Left lobe of liver (tissue), 2 donors: ENCODE measurements around the gene CMTM3. TPM values are rescaled to one million over a fixed set of nuclear protein-coding genes. Genes with fewer than 3 reads are reported as not detected.
"Not testable (repeated sequence)": the region's sequence is repeated elsewhere in the genome, so short reads cannot be mapped to it uniquely, and the experiment has no call there.

Source experiments
- ATAC-seq: fragments of 200-7000 bp; cut with Tn5 transposase; one replicate; pipeline ENCODE4 v1.9.1; 2020; ENCODE audit warnings: mild to moderate bottlenecking, moderate library complexity
- DNase-seq: peaks from one replicate; pipeline ENCODE4 v3.0.0-alpha.2; 2020; ENCODE audit warnings: low spot score
- total RNA-seq: library from RNA; stranded (reverse); gene quantifications from one replicate; pipeline ENCODE4 v1.2.1, GENCODE V29; 2021
- donor health status: DM: no; HTN: no; CAD: no; lungs with moderate emphysema.
- donor health status: DM: no; HTN: yes; CAD: no.

The CMTM3 gene
- total RNA-seq, 1 donor from 2014 or later = 2.0 TPM

DNA sequence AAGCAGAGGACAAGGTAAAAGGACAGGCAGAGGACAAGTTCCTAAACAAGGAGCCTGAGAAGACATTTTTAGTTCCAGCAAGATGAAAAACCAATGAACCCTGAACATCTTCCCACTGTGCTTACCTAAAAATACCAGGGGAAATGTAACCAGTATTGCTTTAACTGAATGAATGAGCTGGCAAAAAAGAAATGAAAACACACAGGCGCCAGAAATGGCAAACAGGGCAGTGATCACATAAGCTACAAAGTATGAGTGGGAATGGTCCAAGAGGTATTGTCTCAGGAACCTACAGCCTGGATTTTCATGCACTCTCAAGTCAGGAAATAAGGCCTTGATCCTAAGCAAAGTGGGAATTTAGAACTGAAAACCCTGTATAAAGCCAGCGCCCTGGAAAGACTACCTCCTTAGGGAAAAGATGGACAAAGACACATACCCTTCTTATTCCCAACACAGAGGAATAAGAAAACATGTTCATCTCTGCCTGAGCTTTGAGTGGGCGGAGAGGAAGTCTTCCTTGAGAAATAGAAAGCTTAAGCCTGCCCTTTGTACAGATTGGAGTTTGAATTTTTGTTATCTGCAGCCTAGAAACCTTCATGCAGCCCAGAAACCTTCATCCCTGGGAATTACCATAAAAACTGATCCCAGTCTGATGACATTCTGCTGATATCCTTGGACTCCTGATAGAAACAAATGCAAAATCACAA, 23.1 kb upstream of the CMTM3 start:
- DNase-seq = no peak
- ATAC-seq = no peak

DNA sequence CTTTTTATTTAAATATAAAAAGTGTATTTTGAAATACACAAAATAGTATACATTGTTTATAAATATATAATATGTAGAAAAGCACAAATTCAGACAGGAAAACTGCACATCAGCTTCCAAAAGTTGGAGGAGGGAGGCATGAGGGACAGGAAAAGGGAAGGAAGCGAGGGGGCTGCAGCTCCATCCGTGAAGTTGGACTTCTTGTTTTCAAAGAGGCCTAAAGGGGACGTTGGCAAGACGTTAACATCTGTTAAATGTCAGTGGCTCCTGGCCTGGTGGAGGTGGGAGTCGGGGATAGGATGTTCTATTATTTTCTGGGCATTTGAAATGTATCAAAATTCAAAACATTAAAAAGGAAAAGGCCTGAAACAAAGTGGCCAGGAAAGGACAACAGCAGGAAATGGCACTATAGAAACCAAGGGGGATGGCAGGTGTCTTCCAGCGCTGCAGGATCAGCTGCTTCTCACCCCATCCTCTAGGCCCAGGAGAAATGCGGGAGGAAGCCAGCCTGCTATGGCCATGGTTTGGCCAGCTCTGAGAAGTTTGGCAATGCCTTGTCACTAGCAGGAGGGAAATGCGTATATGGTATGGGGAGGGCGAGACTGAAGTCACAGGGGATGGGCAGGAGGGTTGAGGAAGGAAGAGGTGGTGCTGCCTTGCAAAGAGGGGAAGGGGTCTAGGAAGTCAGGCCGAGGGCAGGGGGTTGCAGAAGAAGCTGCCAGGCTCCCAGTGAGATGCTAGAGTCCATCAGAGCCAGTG, 18.8 kb upstream of the CMTM3 start:
- DNase-seq = no peak
- ATAC-seq = peak; percentile 25

DNA sequence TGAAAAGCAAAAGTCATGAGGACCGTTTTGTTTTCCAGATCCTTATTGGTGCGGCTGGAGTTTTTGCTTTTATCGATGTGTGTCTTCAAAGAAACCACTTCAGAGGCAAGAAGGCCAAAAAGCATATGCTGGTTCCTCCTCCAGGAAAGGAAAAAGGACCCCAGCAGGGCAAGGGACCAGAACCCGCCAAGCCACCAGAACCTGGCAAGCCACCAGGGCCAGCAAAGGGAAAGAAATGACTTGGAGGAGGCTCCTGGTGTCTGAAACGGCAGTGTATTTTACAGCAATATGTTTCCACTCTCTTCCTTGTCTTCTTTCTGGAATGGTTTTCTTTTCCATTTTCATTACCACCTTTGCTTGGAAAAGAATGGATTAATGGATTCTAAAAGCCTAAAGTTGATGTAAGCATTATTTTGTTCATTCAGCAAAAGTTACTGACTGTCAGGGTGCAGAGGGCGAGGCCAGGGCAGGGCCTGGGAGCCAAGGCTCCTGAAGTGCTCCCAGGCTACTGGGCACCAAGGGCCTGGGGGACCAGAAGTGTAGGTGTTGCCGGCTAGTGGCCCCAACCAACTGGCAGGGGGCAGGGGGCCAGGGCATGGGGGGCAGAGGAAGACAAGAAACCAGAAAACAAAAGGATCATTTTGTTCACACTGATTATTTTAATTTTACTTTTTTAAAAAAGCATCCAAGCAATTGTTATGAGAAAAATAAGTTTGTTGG, 16.5 kb upstream of the CMTM3 start:
- ATAC-seq = no peak

DNA sequence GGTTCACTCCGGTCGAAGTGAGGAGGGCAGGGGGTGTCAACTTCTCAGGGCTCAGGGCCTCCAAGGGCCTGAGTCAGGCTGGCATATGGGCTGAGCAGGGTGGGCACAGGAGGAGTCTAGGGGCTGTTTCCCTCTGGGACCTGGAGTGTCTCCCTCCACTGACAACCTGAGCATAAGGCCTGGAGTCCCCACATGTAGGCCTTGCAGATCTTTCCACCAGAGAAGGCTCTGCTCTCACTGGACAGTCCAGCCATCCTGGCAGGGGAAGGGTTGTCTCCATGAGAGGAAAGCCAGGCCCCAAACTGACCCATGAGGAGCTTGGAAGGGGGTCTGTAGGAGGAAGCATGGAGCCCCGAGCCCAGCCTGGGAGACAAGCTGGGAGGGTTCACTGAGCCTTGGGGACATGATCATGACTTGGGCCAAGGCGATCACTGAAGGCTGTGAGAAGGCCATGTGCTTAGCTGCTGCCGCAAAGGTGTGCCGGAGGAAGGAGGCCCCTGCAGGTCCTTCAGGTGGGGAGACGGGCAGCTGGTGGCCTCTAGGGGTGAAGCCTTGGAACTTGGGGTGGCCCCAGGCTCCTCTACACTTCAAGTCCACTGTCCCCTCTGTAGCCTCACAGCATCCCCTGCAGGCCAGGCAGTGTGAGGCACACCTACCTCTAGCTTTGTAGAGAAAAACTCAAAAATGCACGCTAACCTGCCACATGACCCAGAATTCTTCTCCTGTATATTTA, 15.4 kb upstream of the CMTM3 start:
- ATAC-seq (peak; percentile 76), DNase-seq (no peak)

More for the DNA sequence above, 16.5 kb upstream of the CMTM3 start:
- no peak for DNase-seq

DNA sequence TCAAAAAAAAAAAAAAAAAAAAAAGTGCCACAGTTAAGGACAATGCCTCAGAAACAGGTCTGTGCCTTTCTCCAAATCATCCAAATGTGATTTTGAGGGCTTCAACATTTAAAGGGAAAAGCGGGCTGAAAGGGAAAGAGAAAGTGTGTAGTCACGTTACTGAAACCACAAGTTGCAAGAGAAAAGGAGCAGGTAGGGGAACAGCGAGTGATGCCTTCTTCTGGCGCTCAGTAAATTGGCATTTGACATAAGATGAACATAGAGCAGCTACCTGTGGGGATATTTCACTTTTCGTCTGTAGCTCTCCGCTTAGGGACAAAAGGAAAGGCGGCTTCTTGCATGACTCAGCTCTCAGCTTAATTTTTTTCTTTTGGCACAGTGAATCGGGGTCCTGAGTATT, 14.2 kb upstream of the CMTM3 start:
- no peak for ATAC-seq

DNA sequence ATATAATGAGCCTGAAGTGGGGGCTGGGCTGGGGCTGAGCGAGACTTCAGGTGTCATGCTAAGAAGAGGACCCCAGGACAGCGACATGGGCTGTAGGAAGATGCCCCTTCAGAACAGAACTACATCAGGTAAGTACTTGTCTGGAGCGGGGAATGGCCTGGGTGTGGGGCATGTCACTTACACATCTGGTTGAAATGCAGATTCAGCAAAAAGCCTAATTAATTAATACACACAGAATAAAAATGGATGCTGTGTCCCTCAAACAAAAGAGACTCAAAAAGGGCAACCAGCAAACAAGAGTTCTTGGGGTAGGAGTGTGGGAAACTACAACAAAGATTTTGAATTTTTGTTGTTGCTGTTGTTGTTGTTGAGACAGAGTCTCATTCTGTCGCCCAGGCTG, 13.5 kb upstream of the CMTM3 start:
- ATAC-seq (no peak), DNase-seq (no peak)

More for the DNA sequence above, 14.2 kb upstream of the CMTM3 start:
- no peak for DNase-seq

DNA sequence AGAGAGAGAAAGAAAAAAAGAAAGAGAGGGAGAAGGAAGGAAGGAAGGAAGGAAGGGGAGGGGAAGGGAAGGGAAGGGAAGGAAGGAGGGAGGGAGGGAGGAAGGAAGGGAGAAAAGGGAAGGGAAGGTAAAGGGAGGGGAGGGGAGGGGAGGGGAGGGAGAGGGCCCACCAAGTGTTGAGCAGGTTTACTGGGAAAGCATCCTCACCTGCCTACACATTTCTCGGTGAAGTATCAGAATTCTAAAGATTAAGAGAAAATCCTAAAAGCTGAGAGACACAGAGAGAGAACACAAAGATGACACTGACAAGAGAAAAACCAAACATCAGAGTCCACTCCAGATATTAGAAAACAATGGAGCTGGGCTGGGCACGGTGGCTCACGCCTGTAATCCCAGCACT, 12.3 kb upstream of the CMTM3 start:
- ATAC-seq (no peak), DNase-seq (no peak)

DNA sequence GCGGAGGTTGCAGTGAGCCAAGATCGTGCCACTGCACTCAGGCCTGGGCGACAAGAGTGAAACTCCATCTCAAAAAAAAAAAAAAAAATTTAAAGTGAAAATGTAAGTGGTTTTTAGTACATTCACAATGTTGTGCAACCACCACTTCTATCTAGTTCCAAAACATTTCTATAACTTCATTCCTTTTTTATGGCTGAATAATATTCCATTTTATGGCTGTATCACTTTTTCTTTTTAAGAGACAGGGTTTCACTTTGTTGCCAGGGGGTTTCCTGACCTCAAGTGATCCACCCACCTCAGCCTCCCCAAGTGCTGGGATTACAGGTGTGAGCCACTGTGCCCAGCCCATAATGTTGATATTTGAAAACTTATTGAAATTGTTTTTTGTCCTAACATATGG, 11.7 kb upstream of the CMTM3 start:
- ATAC-seq (no peak), DNase-seq (no peak)

DNA sequence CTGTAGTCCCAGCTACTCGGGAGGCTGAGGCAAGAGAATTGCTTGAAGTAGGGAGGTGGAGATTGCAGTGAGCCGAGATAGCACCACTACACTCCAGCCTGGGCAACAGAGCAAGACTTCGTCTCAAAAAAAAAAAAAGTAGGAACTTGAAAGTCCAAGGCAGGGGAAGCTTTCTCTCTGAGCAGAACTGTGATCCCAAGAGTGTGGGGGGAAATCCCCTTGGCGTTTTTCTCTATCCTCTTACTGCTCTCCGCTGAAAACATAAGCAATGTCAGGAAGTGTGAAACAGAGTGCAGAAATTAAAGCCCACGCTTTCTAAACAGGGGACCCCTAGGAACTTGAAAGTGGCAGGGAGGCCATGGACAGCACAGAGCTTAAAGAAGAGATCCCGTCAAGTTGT, 9.8 kb upstream of the CMTM3 start:
- ATAC-seq = no peak
- DNase-seq = no peak

DNA sequence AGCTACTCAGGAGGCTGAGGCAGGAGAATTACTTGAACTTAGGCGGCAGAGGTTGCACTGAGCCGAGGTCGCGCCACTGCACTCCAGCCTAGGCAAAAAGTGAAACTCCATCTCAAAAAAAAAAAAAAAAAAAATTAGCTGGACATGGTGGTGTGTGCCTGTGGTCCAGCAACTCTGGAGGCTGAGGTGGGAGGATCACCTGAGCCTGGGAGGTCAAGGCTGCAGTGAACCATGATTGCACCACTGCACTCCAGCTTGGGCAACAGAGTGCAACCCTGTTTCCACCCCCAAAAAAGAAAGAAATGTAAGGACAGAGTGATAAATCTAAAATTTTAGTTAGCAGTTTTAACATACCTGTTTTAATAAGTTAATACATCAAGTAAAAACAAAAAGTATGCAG, 7.9 kb upstream of the CMTM3 start:
- ATAC-seq = not testable (repeated sequence)

DNA sequence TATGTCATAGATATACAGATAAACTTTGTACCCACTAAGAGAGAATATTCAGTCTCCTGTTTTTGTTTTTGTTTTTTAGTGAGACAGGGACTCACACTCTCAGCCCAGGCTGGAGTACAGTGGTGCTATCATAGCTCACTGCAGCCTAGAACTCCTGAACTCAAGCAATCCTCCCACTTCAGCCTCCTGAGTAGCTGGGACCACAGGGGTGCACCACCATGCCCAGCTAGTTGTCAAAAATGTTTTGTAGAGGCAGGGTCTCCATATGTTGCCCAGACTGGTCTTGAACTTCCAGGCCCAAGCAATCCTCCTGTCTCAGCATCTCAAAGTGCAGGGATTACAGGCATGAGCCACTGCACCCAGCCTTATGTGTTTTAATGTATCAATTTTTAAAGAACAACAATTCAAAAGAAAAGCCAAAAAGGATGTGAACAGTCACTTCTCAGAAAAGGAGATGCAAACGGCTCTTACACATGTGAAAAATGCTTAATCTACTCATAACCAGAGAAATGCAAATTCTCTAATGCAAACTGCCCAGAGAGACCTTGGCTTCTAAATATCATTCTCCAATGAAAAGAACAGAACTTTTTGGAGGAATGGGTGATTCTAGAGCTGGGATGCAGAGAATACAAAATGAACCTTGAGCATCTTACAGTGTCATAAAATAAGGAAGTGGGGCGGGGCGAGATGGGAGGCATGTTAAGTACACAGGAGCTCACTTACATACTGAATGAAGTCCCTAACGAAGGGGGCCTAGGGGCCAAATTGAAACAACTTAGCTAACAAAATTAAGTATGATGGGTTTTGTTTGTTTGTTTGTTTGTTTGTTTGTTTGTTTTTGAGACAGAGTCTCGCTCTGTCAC, 7.3 kb upstream of the CMTM3 start:
- no peak for ATAC-seq
- DNase-seq = no peak

More for the DNA sequence above, 7.9 kb upstream of the CMTM3 start:
- DNase-seq = not testable (repeated sequence)

DNA sequence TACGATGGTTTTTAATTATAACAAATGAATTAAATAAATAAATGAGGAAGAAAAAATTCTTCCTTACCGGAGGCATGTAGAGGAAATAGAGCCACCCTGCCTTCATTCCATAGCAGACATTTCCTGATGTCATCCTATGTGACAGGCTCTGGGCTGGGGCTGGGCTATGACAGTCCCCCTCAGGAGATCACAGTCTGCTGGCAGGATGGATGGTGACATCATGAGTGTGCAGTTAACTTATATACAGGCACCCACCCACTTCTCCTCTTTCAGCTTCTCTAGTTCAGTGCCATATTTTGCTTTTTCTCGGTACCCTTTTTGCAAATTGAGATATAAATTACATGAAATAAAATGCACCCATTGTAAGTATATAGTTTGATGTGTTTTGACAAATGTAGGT, 6.4 kb upstream of the CMTM3 start:
- ATAC-seq (no peak), DNase-seq (no peak)

DNA sequence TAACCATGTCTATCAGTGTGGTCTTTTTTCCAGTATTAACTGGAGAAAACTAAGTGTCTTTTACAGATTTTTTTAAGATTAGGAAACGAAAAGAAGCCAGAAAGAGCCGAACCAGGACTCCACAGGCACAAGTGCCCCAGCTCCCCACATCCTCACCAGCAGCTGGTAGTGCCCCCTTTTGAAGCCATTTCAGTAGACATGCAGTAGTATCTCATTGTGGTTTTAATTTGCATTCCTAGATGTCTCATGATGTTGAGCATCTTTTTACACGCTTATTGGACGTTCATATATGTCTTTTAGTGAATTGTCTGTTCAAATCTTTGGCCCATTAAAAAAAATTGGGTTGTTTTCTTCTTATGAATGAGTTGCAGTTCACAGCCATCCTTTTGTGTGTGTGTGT, 4.8 kb upstream of the CMTM3 start:
- no peak for ATAC-seq
- no peak for DNase-seq

DNA sequence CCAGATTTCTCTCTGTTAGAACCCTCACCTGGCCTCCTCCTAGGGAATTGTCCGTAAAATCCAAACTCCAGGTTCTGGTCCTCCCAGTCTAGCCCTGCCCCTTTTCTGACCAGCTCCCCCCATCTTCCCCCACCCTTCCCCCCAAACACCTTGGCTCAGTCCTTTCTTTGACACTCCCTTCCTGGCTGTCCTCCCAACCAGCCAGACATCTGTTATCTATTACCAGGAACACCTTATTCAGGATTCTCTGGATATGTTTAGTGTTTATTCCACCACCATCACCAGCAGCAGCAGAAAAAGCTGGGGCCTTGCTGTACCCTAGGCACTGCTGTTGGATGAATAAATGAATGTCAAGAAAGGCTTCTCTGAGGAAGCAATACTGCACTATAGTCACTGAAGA, 4.0 kb upstream of the CMTM3 start:
- ATAC-seq = no peak
- DNase-seq = no peak

DNA sequence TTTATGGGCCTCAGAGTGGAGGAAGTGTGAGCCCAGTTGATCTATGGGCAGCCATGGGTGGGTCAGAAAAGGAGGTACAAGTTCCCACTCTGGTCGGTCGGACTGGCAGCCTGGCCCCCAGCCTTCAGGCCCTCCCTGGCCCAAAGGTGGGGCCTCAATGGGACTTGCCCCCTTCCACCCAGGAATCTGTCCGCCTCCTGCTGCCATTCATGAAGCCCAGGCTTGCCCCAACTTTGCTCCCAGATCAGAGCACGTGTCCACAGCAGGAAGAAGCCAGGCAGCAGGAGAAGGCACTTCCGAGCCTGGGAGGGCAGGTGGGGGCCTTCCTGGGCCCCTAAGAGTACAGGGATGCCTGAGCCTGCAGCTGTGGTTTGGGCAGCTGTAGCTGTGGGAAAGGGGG, 3.0 kb upstream of the CMTM3 start:
- no peak for ATAC-seq
- DNase-seq = no peak

DNA sequence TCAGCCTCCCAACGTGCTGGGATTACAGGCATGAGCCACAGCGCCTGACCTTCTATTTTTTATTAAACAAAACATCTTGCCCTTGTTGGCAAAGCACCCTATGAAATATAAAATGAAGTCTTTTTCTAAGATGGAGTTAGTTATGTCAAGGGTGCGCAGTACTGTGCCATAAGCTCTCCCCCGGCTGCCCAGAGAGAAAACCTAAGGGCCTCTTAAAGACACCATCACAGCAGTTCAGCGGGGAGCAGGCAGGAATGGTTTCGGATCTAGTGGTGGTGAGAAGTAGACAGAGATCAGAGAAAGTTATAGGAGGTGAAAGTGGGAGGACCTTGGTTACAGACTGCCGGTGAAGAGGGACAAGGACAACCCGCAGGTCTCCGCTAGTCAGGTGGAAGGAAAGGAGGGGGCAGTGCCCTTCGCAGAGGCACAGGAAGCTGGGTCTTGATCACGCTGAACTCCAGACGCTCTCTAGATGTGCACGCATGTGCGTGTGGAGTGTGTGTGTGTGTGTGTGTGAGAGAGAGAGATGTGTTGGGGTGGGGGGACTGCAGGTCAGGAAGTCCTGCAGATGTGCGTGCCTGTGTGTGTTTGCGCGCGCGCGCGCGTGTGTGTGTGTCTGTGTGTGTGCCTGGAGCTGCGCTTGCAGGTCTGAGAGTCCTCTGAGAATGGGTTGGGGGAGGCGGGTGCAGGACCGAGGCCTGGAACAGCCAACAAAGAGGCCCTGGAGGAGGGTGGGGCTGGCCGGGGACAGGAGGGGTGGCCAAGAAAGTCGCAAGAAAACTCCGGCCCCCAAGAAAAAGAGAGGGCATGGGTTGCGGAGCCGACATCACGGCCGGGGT, 748 bp upstream of the CMTM3 start:
- ATAC-seq = peak; percentile 7
- DNase-seq = no peak

DNA sequence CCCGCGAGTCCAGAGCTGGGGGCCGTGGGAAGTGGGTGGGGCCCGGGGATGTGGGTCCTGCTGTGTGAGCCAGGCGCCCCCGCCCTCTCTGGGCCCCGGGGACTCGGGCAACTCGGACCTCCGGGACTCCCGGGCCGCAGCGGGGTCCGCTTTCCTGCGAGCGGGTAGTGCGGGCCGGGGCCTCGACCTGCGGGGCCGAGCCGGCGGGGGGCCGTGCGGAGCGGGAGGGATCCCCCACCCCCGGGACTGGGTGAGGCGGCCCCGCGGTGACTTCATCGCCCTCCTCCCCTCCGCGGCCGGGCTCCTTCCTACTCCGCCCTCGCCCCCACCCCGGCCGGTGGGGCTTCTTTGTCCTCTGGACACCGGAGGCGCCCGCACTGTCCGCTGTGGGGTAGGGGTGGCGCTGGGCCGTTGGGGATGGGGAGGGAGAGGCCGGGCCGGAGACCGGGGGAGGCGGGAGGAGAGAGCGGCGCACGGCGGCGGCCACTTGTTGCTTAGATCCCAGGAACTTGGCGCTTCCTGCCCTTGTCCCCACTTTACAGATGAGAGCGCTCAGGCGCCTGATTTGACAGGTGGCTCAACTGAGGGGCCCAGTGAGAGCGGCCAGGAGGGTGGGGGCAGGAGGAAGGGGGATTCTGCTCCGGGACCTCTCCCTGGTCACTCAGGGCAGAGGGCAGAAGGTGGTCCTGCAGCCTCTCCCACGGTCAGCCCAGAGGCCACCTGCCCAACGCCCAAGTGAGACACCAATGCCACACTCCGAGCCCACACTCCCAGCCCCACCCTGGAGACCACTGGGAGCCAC, 874 bp downstream of the CMTM3 start:
- ATAC-seq = peak; percentile 27
- DNase-seq = no peak

DNA sequence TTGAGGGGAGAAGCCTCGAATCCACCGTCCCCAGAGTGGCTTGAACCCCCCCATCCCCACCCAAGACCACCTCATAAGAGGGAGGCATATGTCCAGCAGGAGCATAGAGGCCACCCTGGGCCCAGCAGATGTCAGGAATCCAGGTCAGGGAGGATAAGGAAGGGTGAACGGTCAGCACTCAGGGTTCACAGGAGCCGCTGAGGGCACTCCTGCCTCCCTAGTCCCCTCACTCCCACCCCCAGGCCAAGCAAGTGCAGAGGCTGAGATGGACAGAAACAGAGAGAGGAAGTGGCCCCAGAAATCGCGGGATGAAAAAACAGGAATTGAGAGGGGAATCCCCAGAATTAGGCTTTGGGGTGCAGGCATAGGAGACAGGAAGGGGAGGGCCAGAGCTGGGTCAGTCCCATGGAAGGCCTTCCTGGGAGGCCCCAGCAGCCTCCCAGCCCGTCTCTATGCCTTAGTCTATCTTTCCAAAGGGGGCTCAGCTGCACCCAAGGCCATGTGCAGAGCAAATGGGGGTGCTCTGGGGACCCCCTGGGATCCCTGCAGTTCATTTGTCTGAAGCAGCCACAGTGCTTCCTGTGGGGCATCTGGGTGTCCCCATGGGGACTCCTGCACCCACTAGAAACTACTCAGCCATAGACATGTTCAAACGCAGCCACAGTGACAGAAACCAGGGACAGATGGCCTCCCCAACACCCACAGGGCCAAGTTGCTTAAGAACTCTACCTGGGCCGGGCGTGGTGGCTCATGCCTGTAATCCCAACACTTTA, 1.7 kb downstream of the CMTM3 start:
- DNase-seq (no peak), ATAC-seq (no peak)
